GM21447 (cell line): Measurements from ENCODE around the gene CCL25.

Experiments used
- ATAC-seq: cut with Tn5 transposase; IDR thresholded peaks from one replicate; pipeline ENCODE4 v1.9.1; 2021; ENCODE audit not compliant: unreplicated experiment

CCL25 gene

DNA sequence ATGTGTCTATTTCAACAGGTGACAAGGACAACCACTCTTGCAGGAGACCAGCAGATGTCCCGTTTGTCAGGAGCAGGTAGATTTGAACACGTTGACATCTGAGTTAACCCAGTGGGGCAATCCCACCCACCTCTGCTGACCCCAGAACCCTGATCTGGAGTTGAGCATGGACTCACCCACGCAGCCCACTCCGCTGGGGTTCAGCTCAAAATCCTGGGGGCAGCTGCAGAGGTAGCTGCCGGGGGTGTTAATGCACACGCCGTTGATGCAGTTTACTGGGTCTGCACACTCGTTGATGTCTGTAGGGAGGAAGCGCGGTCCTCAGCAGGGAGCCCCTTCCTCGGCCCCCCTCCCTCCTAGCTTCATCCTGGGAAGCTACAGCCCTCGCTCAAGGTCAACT, 56.9 kb downstream of the CCL25 start:
- no peak for ATAC-seq

GRCh38 chr19:8109890-8110662, 57.5 kb downstream of the CCL25 start:
- no peak for ATAC-seq

DNA sequence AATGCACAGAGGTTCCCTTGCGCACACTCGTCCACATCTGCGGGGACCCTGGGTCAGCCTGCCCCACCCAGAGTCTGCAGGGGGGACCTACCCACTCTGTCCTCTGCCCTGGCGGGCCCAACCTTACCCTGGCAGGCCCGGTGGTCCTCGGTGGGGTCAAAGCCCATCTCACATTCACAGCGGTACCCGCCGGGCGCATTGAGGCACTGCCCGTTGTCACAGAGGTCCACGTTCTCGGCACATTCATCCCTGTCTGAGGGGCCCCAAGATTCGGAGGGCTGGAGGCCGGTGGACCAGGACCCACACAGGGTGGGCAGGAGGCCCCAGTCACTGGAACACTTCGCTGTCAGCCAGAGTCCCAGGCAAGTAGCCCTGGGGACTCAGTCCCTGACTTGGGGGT, 58.4 kb downstream of the CCL25 start:
- no peak for ATAC-seq

- ATAC-seq, result no peak
Measured at GRCh38 chr19:8111376-8111775, 58.8 kb downstream of the CCL25 start.
